Measurements from ENCODE around the gene CFAP57. TPM values are rescaled to one million over a fixed set of nuclear protein-coding genes. Genes with fewer than 3 reads are reported as not detected.

CFAP57 gene
- total and polyA plus RNA-seq, 9 of the 15 experiments (the other 6 are each of a cell fraction or from before 2014, with no cell fraction given) = 0.04 to 0.22 (median 0.07) TPM; not detected in 3

GRCh38 chr1:43274125-43274803 lies 102.1 kb downstream of the CFAP57 start (continued):
- TF ChIP-seq AFF4 (CRISPR knock-in tag; IDR thresholded peaks at IDR 0.05) (no peak), ZBTB5 (IDR thresholded peaks at IDR 0.05) (no peak), ZNF184 (CRISPR knock-in tag; IDR thresholded peaks at IDR 0.05) (no peak), CC2D1A (IDR thresholded peaks at IDR 0.05) (no peak), HNRNPLL (IDR thresholded peaks at IDR 0.05; ENCODE audit: low read depth, low read length, poor library complexity, severe bottlenecking) (no peak), ZKSCAN8 (CRISPR knock-in tag; IDR thresholded peaks at IDR 0.05) (no peak; the same call in 1 of the 2 replicates), SNIP1 (IDR thresholded peaks at IDR 0.05; ENCODE audit: low read depth) (no peak), NR0B1 (IDR thresholded peaks at IDR 0.05; ENCODE audit: partially characterized antibody) (no peak), BCL6 (CRISPR knock-in tag; IDR thresholded peaks at IDR 0.05) (no peak), FOXK2 (conservative IDR thresholded peaks at IDR 0.05 in 1 of 2, IDR thresholded peaks at IDR 0.05 in 1 of 2; ENCODE audit: low read depth in 2 of 2) (no peak), ID3 (CRISPR knock-in tag; IDR thresholded peaks at IDR 0.05) (no peak), ID3 (tag; IDR thresholded peaks at IDR 0.05) (0 out of 2 replicates have a peak, but pooled peaks have one; percentile 41), HDAC3 (IDR thresholded peaks at IDR 0.05; ENCODE audit: borderline replicate concordance, partially characterized antibody) (no peak), ZNF41 (CRISPR knock-in tag; conservative IDR thresholded peaks at IDR 0.05) (no peak), ELF1 (tag; IDR thresholded peaks at IDR 0.05) (peak; percentile 62), HCFC1 (IDR thresholded peaks at IDR 0.05; ENCODE audit: low read depth, low read length) (no peak), BRD9 (IDR thresholded peaks at IDR 0.05; ENCODE audit: low read depth, partially characterized antibody) (no peak), CREBBP (IDR thresholded peaks at IDR 0.05; ENCODE audit: low read depth, low read length) (no peak), ETV1 (tag; conservative IDR thresholded peaks at IDR 0.05; ENCODE audit: low read depth) (peak; percentile 90), ZFP36 (IDR thresholded peaks at IDR 0.05; ENCODE audit: low read depth, low read length, partially characterized antibody) (no peak), ZFX (CRISPR knock-in tag; IDR thresholded peaks at IDR 0.05) (no peak)

Data from K562 (cell line).